ENCODE data around the gene IPO13.

GRCh38 chr1:43990271-43991199 is 43.8 kb downstream of the IPO13 start:
- TF ChIP-seq, protein P1, sequence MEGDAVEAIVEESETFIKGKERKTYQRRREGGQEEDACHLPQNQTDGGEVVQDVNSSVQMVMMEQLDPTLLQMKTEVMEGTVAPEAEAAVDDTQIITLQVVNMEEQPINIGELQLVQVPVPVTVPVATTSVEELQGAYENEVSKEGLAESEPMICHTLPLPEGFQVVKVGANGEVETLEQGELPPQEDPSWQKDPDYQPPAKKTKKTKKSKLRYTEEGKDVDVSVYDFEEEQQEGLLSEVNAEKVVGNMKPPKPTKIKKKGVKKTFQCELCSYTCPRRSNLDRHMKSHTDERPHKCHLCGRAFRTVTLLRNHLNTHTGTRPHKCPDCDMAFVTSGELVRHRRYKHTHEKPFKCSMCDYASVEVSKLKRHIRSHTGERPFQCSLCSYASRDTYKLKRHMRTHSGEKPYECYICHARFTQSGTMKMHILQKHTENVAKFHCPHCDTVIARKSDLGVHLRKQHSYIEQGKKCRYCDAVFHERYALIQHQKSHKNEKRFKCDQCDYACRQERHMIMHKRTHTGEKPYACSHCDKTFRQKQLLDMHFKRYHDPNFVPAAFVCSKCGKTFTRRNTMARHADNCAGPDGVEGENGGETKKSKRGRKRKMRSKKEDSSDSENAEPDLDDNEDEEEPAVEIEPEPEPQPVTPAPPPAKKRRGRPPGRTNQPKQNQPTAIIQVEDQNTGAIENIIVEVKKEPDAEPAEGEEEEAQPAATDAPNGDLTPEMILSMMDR (IDR thresholded peaks at IDR 0.05), result no peak
- TF ChIP-seq POLR2A (IDR thresholded peaks at IDR 0.05), result no peak

Measured in esophagus squamous epithelium (tissue), 4 donors.